Activated naive CD8-positive, alpha-beta T cell treated with anti-CD3 and anti-CD28 coated beads, Interleukin-2, amount 50 U/mL, for 16 hours (primary cell): ENCODE results near the gene APRT.

Source experiments
- DNase-seq: peaks from one replicate; pipeline ENCODE4 v3.0.0-alpha.2; 2020; ENCODE audit warnings: low read depth, low spot score

APRT gene

DNA sequence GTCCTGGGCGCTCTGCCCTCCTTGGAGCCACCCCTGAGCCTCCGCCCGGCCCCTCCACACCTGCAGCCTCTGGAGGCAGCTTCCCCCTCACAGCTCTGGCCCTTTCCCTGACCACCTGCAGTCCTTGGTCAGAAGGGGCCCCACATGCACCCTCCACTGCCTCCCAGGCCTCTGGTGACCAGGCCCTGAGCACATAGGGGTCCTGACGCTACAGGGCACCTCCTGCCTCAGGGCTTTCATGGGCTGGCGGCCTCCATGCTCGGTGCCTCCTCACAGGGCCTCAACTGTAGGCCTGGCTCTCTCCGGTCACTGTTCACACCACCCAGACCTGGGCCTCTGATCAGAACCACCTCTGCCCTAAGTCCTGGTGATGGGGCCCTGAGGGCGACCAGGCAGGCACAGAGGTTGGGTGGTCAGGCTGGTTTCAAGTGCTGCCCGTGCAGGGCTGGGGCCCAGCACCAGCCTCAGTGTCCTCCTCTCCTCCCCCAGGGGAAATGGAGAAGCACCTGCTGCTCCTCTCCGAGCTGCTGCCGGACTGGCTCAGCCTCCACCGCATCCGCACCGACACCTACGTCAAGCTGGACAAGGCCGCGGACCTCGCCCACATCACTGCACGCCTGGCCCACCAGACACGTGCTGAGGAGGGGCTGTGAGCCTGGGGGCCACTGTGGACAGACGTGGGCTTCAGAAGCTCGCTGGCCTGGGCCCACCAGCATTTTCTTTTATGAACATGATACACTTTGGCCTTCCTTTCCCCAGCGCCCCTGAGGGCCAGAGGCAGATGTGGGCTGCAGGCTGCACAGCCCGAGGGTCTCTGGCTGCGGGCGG lies 3.9 kb downstream of the APRT start:
- DNase-seq: no peak

DNA sequence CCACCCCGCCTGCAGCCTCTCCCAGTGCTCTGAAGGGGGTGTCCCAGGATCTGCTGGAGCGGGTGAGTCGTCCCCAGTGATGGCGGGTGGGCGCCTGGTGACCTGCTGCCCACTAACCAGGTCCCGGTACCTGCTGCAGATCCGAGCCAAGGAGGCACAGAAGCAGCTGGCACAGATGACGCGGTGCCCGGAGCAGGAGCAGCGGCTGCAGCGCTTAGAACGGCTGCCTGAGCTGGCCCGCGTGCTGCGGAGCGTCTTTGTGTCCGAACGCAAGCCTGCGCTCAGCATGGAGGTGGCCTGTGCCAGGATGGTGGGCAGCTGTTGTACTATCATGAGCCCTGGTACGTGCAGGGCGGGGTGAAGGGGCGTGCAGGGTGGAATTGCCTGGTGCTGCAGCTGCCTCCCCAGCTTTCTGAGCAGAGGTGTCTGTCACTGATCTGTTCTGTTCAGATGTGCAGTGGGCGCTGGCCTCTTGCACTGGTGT lies 4.5 kb downstream of the APRT start:
- no peak for DNase-seq

DNA sequence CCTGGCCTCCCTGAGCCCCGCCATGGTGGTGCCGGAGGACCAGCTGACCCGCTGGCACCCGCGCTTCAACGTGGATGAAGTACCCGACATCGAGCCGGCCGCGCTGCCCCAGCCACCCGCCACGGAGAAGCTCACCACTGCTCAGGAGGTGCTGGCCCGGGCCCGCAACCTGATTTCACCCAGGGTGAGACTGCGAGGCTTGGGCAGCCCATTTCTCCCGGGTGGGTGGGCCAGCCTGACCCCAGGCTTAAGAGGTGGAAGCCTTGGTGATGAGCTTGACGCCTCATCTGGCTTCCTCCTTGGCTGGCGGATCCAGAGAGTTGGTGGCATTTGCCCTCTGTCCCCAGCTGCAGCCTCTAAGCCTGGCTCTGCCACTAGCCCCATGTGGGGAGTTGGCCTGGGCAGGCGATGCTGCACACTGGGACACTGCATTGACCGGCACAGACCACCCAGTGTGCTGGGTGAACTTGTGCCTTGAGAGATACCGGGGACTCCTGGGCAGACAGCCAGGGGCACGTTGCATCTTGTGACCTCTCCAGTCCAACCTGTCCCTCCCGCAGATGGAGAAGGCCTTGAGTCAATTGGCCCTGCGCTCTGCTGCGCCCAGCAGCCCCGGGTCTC lies 5.1 kb downstream of the APRT start:
- no peak for DNase-seq

DNA sequence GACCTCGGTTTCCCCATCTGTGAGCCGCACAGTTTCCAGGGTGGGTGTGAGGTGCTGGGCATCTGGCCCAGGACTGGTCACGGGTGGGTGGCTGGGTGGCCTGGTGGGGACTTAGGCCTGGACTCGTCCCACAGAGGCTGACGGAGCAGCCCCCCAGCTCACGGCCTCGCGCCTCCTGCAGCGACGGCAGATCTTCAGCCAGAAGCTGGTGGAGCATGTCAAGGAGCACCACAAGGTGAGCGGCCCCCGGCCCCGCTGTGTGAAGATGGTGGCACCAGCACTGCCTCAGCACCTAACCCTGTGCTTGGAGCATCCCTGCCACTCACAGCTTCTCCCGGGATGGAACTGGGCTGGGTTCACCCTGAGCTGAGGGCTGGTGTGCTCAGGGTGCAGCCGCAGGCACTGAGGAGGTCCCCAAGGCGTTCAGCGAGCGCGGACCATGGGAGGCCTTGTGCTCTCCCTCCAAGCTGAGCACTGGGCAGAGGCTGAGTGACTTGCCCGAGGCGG lies 5.8 kb downstream of the APRT start:
- no peak for DNase-seq

DNA sequence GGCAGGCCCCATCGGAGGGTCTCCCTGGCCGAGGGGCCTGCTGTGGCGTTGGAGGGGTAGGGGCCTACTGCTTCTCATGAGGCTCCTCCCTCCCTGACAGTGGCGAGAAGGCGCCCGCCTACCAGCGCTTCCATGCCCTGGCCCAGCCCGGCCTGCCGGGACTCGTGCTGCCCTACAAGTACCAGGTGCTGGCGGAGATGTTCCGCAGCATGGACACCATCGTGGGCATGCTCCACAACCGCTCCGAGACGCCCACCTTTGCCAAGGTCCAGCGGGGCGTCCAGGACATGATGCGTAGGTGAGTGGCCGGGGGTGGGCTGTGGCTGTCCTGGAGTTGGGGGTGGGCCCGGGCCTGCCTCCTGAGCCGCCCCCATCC lies 6.4 kb downstream of the APRT start:
- no peak for DNase-seq

DNA sequence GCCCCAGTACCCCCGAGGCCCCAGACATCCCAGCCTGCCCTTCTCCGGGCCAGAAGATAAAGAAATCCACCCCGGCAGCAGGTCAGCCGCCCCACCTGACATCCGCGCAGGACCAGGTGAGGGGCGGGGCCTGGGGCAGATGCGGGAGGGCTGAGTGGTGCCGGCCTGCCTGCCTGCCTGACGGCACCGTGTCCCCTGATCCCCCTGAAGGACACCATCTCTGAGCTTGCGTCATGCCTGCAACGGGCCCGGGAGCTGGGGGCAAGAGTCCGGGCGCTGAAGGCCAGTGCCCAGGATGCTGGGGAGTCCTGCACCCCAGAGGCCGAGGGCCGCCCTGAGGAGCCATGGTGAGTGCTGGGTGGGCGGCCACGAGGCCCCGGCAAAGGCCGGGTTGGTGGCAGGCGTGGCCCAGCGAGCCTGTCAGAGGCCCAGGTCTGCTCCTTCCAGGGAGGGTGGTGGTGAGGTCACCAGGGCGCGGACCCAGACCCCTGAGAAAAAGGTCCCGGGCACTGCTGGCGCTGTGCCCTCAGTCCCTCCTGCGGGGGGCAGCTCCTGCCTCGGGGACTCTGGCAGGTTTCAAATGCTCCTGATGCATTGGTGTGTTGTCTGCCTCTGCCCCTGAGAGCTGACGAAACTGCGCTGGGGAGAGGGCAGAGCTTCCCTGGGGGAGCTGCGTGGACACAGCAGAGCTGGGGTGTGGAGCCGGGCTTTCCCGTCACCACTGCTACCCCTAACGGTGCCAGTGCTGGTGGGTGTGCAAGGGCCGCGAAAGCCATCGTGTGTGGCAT lies 7.0 kb downstream of the APRT start:
- no peak for DNase-seq

DNA sequence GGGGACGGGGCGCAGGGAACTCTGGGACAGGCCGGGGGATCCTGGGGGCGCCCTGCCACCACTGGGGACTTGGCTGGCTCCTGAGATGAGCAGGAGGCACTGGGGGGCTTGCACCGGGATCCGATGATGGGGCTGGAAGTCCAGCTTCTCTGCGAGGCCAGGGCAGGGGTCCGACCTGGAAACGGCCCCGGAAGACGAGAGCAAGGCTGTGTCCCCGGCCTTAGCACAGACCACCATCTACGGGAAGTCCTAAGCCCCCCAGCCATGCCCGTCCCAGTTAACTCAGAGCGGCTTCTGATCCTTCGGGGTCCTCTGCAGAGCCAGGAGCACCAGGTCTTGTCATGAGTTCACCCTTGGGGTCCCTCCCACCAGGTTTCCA lies 7.6 kb downstream of the APRT start:
- DNase-seq: no peak

DNA sequence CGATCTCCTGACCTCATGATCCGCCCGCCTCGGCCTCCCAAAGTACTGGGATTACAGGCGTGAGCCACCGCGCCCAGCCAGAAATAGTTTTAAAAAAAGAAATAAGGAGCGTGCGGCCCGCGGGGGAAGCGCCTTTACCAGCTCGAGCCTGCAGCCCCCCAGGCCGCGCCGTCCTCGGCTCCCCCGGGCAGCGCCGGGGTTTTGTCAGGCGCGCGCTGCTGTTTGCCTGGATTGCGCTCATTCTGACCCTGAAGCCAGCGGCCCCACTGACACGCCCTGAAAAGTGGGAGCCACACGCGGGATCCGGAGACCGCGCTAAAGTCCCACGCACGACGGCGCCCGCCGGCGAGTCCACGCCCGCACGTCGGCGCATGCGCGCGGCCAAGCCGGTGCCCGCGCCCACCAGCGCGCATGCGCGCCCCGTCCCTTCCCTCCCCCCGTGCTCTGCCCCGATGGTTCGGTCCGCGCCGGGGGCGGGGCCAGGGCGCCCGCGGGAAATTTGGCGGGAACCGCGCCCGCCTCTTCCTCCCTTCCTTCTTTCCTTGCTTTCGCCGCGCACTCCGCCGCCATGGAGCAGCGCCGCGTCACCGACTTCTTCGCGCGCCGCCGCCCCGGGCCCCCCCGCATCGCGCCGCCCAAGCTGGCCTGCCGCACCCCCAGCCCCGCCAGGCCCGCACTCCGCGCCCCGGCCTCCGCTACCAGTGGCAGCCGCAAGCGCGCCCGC lies 8.3 kb downstream of the APRT start, which contains the start of gene CDT1:
TSS of gene CDT1 (plus strand) at position 526 of the 724 bp plus-strand sequence. CDS start at position 569, 43 bp downstream.
- peak; percentile 56 for DNase-seq

DNA sequence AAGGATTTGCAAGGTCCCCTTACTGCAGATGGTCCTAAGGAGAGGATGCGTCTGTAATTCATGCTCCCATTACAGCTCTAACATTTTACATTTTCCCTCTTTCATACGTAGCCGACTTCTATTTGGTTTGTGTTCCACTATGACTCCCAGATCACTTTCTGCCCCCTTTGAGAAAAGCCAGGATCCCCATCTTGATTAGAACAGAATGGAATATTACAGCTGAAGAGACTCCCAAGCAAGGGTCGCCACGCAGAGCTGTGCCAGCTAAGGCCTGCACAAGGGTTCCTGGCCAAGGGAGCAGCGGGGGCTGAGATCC lies 11.5 kb downstream of the APRT start:
- DNase-seq: no peak

DNA sequence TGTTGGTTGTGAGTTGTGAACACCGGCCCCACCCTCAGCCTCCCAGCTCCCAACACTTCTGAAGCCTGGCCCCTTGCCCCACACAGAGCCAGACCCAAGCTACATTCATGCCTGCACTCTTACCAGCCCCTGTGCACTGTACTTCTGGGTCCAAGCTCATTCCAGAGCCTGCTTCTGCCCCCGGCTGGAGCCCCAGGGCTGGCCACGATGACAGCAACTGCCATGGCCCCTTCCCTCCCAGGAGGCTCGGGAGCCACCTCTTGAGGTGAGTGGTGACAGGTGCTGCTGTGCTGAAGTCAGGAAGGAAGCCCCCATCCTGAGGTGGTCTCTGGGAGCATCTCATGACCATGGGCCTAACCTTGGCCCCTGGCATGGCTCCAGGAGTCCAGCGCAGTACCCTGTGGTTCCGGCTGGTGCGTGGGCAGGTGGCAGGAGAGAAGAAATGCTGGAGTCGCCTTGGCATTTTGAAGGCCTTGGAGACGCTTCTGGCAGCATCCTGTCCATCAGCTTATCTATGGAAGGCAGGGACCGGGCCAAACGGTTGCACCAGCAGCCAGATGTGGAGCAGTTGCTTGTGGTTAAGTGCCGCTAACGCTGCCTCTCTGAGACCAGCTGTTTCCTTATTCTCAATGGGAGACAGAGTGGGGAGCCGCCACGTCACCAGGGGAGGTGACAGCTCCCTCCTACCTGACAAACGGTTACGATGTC lies 12.0 kb downstream of the APRT start:
- no peak for DNase-seq

DNA sequence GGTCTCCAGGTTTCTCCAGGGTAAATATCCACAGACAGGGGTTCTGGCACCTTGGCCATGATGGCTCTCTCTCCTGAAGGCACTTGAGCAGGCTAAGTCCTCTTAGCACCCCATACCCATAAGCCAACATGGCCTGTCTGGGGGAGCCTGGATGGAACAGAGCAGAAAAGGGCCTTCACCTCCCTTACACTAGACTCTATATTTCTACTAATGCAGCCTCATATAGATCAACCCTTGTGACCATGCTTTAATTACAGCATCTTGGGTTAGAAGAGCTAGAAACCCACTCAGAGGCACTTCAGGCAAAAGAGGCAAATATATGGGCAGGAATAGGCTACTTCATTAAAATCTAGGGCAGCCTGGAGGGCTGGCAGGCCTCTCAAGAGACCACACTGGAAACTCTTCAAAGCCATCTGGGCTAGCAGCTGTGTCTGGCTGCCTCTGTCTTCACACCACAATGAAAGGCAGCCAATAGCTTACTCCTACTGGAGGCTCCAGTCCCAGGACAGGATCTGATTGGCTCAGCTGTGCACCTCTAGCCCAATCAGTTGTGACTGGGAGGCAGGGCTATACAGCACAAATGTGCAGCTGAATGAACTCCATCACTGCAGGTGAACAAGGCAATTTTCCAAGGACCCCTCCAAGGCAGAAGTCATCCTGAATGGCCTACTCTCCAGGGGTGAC lies 12.8 kb downstream of the APRT start:
- DNase-seq: no peak

DNA sequence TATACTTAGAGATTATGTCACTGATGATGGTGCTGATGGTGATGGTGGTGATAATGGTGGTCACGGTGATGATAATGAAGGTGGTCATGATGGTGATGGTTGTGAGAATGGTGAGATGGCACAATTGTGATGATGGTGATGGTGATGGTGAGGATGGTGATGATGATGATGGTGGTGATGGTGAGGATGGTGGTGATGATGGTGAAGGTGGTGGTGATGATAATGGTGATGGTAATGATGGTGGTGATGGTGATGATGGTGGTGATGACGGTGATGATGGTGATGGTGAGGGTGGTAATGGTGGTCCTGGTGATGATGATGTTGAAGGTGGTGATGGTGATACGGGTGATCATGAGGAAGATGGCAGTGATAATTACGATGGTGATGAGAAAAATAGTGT lies 13.7 kb downstream of the APRT start:
- DNase-seq: no peak

DNA sequence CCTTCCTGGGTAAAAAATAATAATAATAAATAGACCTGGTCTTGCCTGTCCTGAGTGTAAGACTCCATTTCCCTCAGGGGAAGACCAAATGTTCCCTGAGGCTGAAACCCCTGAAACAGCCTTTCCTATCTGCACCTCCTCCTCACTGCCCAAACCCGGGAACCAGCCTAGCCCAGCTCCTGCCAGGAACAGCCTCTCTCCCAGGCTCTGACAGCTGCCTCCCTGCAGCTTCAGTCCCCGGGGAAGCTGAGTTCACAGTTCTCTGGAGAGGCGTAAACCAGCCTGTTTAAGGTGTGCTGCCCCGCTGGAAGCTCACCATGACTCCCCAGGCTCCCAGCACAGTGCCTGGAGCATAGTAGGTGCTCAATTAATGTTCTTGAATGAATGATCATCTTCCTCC lies 15.4 kb downstream of the APRT start:
- no peak for DNase-seq

DNA sequence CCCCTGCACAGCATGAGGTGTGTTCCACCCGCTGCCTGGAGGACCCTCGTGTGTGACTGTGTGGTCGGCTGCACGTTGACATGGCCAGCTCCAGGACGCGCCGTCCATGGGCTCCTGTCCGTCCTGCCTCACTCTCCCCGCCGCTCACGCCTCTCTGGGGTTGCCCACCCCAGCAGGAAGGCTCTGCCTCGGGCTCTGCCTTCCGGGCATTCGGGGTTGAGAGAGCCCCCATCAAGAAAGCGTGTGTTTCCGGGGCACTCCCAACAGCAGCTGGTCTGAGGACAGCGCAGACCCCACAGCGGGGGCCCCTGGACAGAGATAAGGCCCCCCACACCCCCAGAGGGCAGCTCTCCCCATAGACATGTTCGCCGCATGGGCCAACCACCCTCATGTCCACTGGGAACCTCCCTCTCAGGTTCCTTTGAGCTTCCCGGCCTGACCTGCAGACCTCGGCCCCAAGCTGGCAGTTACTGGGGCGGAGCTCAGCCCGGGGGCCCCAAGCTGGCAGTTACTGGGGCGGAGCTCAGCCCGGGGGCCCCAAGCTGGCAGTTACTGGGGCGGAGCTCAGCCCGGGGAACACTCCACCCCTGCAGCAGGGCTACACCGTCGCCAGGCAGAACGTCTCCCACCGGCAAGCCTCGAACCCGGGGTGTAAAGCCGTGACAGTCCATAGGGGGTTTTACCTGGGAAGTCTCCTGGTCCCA lies 18.3 kb downstream of the APRT start:
- DNase-seq: no peak

DNA sequence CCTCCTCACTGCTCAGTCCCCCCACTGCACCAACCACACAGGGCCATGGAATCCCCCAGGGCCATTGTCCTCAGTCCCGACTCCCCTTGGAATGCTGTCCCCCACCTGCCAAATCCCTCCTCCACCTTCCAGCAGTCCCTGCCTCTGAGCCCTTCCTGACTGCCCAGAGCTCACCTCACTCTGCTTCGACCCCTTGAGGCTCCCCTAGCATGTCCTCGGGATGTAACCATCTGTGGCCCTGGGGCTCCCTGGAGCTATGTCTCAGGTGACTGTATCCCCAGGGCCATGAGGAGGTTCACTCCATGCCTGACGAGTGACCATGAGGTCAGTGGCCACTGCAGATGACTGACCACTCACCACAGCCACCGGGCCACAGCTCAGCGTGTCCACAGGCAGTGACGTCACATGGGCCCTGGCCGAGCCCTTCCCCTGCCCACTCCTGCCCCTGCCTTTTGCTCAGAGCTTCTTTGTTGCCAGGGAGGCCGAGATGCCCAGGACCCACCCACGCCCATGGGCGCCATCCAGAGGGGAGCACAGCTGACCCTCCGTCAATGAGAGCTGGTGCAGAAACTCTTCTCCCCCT lies 19.0 kb downstream of the APRT start:
- DNase-seq: no peak

DNA sequence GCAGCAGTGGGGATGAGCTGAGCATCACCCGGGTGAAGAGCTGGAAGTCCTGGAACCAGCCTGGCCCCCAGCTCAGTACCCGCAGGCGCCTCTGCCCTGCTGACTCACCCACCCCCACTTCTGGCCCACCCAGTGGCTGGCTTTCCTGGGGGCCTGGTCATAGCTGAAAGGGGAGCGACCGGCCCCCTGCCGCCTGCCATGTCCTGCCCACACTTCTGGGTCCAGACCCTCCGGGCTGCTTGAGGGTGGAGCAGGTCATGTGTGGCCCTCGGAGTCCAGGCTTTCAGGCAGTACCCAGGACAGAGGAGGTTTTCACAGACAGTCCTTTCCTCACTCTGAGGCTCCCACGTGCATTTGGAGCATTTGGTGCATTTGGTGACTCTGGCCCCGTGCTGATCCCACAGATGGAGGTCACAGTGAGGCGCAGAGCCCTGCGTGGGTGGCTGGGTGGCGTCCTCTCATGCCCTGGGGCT lies 19.6 kb downstream of the APRT start:
- no peak for DNase-seq

DNA sequence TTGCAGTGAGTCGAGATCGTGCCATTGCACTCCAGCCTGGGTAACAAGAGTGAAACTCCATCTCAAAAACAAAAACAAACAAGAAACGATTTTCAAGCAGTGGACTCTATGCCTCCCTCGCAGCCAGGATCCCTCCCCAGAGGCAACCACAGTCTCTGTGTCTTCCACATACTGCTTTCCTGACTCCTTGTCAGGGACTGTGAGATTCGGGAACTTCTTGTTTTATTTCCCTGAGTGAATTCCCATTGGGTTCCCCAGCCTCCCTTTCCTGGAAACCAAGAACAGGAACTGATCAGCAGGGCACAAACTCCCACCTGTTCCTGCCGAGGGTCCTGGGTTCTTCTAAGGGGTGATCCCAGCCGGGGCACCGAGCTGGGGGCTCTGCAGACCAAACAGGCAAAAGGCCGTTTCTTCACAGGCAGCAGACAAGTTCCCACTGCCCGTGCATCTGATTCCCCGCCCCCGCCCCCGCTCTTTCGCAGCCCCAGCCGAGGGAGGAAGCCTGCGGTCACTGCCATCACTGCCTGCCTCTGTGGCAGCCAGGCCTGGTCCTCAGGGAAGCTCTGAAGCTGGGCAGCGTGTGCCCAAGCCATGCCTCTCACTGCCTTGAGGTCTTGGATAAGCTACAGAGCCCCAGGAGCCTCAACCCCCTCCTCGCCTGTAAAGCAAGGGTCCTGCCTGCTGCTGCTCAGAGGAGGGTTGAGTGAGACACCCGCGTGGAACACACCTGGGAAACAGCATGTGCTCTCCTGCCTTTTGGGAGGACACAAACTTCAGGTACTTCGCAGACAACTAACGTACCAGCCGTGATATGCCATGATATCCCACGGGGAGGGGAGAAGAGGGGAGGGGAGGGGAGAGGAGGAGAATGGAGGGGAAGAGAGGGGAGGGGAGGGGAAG lies 21.2 kb downstream of the APRT start:
- DNase-seq: no peak

DNA sequence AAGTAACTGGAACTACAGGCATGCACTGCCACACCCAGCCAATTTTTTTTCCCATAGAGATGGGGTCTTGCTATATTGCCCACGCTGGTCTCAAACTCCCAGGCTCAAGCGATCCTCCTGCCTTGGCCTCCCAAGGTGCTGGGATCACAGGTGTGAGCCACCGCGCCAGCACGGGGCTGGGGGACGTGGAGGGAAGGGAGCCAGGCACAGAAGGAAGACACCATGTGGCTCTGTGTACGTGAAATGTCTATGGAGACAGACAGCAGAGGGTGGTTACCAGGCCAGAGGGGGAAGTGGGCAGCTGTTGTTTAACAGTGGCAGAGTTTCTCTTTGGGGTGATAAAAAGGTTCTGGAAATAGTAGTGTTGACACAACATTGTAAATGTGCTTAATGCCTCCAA lies 22.1 kb downstream of the APRT start:
- DNase-seq: no peak
